KOPT-K1 (cell line): ENCODE data around the gene KIAA0586.
"Not testable (repeated sequence)": the region's sequence is repeated elsewhere in the genome, so short reads cannot be mapped to it uniquely, and the experiment has no call there.

ENCODE experiments used
- H3K27ac ChIP-seq: fragments of 200-600 bp; sonication (generic); 2 replicates; pipeline ENCODE4 v1.5.1; 2016; ENCODE audit warnings: antibody characterized with exemption, mild to moderate bottlenecking, low read depth, low read length; ENCODE audit not compliant: poor library complexity, severe bottlenecking
- H3K36me3 ChIP-seq: fragments of 200-600 bp; sonication (generic); 2 replicates; pipeline ENCODE4 v1.5.1; 2017; ENCODE audit warnings: antibody characterized with exemption, mild to moderate bottlenecking, low read length, moderate library complexity; ENCODE audit not compliant: insufficient read depth
- H3K9me3 ChIP-seq: fragments of 200-600 bp; sonication (generic); 2 replicates; pipeline ENCODE4 v1.5.1; 2017; ENCODE audit warnings: antibody characterized with exemption, low read length, mild to moderate bottlenecking; ENCODE audit not compliant: insufficient read depth, poor library complexity, severe bottlenecking

KIAA0586 gene

DNA sequence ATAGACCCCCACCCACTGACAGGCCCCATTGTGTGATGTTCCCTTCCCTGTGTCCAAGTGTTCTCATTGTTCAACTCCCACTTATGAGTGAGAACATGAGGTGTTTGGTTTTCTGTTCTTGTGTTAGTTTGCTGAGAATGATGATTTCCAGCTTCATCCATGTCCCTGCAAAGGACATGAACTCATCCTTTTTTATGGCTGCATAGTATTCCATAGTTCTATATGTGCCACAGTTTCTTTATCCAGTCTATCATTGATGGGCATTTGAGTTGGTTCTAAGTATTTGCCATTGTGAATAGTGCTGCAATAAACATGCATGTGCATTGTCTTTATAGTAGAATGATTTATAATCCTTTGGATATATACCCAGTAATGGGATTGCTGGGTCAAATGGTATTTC is 152.5 kb downstream of the KIAA0586 start:
- not testable (repeated sequence) for H3K9me3 ChIP-seq, H3K27ac ChIP-seq, H3K36me3 ChIP-seq

DNA sequence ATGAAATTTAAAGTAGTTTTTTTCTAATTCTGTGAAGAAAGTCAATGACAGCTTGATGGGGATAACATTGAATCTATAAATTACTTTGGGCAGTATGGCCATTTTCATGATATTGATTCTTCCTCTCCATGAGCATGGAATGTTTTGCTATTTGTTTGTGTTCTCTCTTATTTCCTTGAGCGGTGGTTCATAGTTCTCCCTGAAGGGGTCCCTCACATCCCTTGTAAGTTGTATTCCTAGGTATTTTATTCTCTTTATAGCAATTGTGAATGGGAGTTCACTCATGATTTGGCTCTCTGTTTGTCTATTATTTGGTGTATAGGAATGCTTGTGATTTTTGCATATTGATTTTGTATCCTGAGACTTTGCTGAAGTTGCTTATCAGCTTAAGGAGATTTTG is 153.9 kb downstream of the KIAA0586 start:
- H3K9me3 ChIP-seq, H3K27ac ChIP-seq, H3K36me3 ChIP-seq: not testable (repeated sequence)

DNA sequence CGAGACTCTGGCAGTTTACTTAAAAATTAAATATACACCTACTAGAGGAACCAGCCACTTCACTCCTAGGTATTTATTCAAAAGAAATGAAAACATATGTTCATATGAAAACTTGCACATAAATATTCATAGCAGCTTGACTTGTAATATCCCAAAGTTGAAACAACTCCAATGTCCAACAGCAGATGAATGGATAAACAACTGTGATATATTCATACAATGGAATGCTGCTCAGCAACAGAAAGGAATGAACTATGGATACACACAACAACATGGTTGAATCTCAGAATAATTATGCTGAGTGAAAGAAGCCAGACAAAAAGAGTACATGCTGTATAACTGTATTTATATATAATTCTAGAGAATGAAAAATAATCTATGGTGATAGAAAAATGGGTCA is 156.9 kb downstream of the KIAA0586 start:
- no peaks in the 10 kb centered on the region for H3K9me3 ChIP-seq
- H3K36me3 ChIP-seq, result no peaks in the 10 kb centered on the region
- H3K27ac ChIP-seq, result no peak overlapping the region

DNA sequence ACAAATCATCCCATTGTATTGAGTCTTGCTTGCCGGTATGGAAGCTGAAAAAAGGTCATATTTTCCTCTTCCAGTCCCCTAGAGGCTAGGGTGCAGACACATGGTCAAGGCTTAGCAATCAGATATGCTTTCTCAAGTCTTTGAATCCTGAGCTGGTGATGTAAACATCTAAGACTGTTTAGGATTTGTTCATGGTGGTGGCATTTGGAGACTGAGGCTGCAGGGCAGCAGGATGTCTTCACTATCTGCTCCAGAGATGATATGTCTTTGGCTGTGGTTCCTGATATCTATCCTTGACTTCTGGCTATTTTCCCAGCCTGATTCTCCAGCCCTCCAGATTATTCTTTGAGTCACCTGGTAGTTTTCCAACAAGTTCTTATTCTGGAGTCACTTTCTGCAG is 159.8 kb downstream of the KIAA0586 start:
- Histone ChIP-seq H3K9me3 (no peaks in the 10 kb centered on the region), H3K36me3 (no peaks in the 10 kb centered on the region), H3K27ac (no peak overlapping the region)

DNA sequence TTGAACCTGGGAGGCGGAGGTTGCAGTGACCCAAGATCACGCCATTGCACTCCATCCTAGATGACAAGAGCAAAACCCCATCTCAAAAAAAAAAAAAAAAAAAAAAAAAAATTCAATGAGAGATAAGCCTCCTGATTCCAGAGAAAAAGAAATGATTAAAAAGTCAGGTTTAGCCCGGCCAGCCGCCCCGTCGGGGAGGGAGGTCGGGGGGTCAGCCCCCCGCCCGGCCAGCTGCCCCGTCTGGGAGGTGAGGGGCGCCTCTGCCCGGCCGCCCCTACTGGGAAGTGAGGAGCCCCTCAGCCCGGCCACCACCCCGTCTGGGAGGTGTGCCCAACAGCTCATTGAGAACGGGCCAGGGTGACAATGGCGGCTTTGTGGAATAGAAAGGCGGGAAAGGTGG is 160.8 kb downstream of the KIAA0586 start:
- not testable (repeated sequence) for H3K9me3 ChIP-seq, H3K36me3 ChIP-seq

DNA sequence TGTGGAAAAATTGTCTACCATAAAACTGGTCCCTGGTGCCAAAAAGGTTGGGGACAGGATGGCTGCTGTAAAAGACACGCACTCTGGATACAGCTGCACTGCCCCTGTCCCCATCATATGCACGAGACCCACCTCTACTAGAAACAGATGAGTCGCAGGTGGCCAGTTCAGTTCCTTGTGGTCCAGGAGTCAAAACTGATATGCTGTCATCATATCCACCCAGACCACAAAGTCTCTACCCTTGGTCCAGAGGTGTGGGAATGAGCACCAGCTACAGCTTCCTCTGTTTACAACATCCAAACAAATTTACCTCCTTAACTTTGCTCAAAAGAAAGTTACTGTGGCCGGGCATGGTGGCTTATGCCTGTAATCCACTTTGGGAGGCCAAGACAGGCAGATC is 166.5 kb downstream of the KIAA0586 start:
- no peak overlapping the region for H3K27ac ChIP-seq
- no peaks in the 10 kb centered on the region for H3K36me3 ChIP-seq

More for the DNA sequence above, 160.8 kb downstream of the KIAA0586 start:
- not testable (repeated sequence) for H3K27ac ChIP-seq

DNA sequence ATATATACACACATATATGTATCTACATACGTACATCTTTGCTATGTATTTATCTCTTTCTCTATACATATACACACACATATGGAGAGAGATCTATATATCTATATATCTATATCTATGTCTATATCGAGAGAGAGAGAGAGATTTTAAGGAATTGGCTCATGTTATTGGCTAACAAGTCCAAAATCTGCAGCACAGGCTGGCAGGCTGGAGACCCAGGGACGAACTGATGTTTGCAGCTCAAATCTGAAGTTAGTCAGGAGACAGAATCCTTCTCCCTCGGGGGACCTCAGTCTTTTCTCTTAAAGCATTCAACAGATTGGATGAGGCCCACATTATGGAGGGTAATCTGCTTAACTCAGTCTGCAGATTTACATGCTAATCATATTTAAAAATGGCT is 169.5 kb downstream of the KIAA0586 start:
- Histone ChIP-seq H3K36me3 (no peaks in the 10 kb centered on the region), H3K9me3 (no peaks in the 10 kb centered on the region), H3K27ac (no peak overlapping the region)

More for the DNA sequence above, 166.5 kb downstream of the KIAA0586 start:
- no peaks in the 10 kb centered on the region for H3K9me3 ChIP-seq

DNA sequence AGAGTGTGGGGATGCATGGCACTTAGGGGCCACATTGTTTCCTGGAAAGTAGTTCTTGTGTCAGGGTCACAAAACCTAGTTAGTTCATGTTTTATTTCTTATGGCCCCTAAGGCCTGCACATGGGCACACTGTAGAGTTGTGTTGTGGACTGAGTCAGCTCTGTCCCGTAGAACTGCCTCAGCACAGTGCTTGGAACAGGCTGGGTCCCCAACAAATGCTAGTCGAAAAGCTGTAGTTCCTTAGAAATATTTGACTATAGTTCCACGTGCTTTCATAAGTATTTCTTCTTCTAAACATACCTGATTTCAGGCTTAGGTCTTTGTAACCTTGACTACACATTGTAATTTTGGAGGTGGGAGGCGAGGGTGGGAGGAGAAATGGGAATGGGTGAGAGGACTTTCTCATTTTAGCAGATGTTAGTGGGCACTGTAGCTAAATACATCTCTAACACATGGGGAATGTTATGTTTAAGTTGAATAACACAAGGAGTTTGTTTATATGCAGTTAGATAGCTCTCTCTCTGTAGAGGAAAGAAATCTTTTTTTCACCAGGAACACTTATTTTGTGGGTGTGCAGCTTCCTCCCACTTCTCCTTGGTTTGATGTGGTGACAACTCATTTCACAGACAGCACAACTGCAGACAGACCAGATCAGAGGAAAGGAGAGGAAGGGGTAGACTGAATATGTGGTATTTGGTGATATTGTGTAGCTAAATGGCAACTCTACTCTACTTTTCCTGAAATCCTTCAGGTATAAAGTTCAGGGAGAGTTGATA is 170.7 kb downstream of the KIAA0586 start:
- Histone ChIP-seq H3K9me3 (no peaks in the 10 kb centered on the region), H3K36me3 (no peaks in the 10 kb centered on the region), H3K27ac (no peak overlapping the region)

DNA sequence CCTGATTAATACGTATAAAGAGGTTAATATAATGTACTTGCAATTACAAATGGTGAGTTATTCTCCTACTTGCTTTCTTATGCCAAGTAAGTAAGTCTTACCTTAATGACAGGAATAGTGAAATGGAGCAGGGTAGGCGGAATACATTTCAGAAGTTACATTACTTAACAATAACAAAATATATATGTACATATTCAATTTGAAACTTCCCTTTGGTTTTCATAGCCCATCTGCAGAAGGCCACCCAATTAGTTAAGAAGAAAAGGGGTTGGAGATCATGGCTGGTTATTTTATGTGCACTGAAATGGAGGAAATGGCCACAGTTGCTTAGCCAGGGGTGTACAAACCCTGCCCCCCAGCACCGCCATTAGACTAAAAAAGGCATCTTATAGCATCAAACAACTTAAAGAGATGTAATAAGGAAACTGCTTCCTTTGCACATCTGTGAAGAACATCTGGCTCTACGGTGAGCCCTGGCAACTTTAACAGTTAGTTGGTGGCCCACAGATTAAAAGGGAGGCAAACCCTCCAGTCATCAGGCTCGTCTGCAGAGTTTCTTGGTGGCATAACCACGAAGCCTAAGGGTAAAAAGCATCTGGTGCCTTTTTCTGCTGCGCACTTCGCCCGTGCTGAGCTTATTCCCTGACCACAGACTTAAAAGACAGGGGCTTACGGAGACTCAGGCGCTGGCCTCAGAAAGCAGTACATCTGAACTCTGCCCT is 171.4 kb downstream of the KIAA0586 start:
- Histone ChIP-seq H3K9me3 (no peaks in the 10 kb centered on the region), H3K27ac (no peak overlapping the region), H3K36me3 (no peaks in the 10 kb centered on the region)

DNA sequence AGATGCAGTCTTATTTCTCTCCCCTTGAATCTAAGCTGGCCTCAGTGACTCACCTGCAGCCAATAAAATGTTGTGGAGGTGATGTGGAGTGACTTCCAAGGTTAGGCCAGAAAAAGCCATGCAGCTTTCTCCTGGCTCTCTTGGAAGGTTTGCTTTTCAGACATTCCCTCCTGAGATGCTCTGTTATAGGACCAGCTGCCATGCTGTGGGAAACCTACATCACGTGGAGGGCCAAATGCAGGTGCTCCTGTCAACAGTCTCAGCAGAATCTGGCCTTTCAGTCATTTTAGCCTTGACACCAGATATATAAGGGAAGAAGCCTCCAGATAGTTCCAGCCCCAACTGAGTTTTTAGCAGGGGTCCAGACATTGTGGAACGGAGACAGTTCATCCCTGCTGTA is 172.2 kb downstream of the KIAA0586 start:
- Histone ChIP-seq H3K36me3 (no peaks in the 10 kb centered on the region), H3K27ac (no peak overlapping the region)

More for the DNA sequence above, 172.2 kb downstream of the KIAA0586 start:
- H3K9me3 ChIP-seq, result no peaks in the 10 kb centered on the region
